H7 (cell line): ENCODE measurements around the gene BHLHE23. TPM values are rescaled to one million over a fixed set of nuclear protein-coding genes. Genes with fewer than 3 reads are reported as not detected.

Experiments used
- DNase-seq: peaks from one replicate; pipeline ENCODE4 v3.0.0; 2012
- H3K27me3 ChIP-seq: 2 replicates; pipeline ENCODE4 v1.6.0; 2011; ENCODE audit warnings: mild to moderate bottlenecking, low read length; ENCODE audit not compliant: control insufficient read depth, insufficient read depth
- H3K36me3 ChIP-seq: replicated peaks from 2 replicates; pipeline ENCODE4 v1.5.1; 2011; ENCODE audit warnings: low read length; ENCODE audit not compliant: control insufficient read depth, insufficient read depth
- H3K4me3 ChIP-seq: 2 replicates; pipeline ENCODE4 v1.5.1; 2011; ENCODE audit warnings: low read depth, mild to moderate bottlenecking, control low read depth, low read length, moderate library complexity; ENCODE audit not compliant: insufficient read depth
- total RNA-seq: library from RNA; depleted of rRNA; stranded (reverse); fragments of >200 nt; shearing (Covaris generic); gene quantifications from 2 replicates; pipeline ENCODE4 v1.2.3, GENCODE V29; 2014

BHLHE23 gene
- total RNA-seq, 1 experiment from 2014 or later, result 2.1 TPM

GRCh38 chr20:63013207-63013606 is 6.4 kb upstream of the BHLHE23 start:
- H3K36me3 ChIP-seq, result no peaks in the 10 kb centered on the region
- no peak for DNase-seq
- no peak overlapping the region for H3K4me3 ChIP-seq
- H3K27me3 ChIP-seq, result peaks cover 17% of the 10 kb centered on the region

DNA sequence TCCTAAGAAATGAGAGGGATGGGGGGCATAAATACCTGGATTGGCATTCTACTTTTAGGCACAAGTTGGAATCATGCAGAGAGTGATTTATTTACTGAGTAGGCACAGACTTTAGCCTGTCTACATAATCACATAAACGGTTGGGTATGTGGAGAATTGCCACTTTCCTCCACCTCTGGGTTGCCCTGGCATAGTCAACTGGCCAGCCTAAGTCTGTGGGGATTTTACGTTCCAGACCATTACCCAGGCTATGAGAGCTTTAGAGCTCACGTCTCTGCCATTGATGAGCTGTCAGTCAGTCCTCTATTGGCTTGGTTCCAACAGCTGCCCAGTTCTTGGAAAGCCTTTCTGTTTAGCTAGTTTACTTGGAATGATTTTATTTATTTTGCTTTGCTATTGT is 5.0 kb upstream of the BHLHE23 start:
- H3K27me3 ChIP-seq, result peaks cover 31% of the 10 kb centered on the region
- no peaks in the 10 kb centered on the region for H3K36me3 ChIP-seq
- no peak overlapping the region for H3K4me3 ChIP-seq

DNA sequence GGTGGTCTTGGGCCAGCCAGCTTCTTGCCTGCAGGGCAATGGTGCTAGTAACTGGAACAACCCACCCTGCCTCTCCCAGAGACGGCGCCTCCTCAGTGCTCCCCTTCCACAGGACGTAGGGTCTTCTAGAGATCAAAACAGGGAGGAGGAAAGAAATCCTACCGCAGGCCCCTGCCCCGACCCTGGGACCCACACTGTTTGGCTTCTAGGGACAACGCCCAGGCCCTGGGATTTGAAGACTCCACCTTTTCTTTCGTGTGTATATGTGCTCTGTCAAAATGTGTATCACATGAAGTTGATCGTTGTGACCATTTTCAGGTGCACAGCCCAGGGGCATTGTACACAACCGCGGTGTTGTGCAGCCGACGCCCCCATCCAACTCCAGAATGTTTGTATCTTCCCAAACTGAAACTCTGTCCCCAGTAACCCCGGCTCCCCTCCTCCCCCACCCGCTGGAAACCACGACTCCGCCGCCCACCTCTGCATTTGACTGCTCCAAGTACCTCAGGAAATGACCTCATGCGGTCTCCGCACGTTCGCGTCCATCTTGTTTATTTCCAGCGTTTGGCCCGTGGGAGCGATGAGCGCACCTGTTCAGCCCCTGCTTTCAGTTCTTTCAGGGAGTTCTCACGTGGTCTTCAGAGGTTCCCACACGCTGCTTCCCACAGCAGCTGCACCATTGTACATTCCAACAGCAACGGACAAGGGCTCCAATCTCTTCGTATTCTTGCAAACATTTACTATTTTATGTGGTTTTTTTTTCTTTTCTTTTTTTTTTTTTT is 3.4 kb upstream of the BHLHE23 start:
- H3K27me3 ChIP-seq, result peaks cover 47% of the 10 kb centered on the region

More for the DNA sequence above, 5.0 kb upstream of the BHLHE23 start:
- DNase-seq, result no peak

GRCh38 chr20:63009045-63009961 is 2.5 kb upstream of the BHLHE23 start:
- Histone ChIP-seq H3K4me3 (peak overlapping the region; percentile 5; the same call in 1 of the 2 replicates), H3K27me3 (peaks cover 54% of the 10 kb centered on the region), H3K36me3 (no peaks in the 10 kb centered on the region)
- peak; percentile 98 for DNase-seq

More for the DNA sequence above, 3.4 kb upstream of the BHLHE23 start:
- no peaks in the 10 kb centered on the region for H3K36me3 ChIP-seq
- peak; percentile 75 for DNase-seq
- no peak overlapping the region for H3K4me3 ChIP-seq

DNA sequence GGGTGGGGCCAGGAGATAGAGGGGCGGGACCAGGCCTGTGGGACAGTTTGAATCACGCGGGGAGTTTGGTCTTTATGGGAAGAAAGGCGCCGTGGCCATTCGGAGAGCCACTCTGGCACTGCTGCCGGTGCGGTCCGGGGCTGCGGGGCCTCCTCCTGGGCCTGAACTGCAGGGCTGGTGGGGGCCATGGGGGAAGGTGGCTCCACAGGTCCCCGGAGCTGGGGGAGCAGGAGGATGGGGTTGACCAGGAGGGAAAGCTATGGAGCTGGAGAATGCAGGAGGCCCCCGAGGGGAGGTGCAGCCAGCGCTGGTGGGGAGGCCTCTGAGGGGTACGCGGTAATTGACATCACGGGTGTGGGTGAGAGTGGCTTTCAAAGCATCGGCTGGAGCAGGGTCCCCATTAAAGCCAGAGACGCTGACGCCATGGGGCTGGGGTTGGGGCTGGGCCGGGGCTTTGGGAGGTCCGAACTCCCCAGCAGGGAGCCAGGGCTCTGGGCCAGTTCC is 1.8 kb upstream of the BHLHE23 start:
- peaks cover 61% of the 10 kb centered on the region for H3K27me3 ChIP-seq
- H3K4me3 ChIP-seq, result peak overlapping the region; percentile 5; the same call in 1 of the 2 replicates
- H3K36me3 ChIP-seq, result no peaks in the 10 kb centered on the region
- DNase-seq, result no peak

DNA sequence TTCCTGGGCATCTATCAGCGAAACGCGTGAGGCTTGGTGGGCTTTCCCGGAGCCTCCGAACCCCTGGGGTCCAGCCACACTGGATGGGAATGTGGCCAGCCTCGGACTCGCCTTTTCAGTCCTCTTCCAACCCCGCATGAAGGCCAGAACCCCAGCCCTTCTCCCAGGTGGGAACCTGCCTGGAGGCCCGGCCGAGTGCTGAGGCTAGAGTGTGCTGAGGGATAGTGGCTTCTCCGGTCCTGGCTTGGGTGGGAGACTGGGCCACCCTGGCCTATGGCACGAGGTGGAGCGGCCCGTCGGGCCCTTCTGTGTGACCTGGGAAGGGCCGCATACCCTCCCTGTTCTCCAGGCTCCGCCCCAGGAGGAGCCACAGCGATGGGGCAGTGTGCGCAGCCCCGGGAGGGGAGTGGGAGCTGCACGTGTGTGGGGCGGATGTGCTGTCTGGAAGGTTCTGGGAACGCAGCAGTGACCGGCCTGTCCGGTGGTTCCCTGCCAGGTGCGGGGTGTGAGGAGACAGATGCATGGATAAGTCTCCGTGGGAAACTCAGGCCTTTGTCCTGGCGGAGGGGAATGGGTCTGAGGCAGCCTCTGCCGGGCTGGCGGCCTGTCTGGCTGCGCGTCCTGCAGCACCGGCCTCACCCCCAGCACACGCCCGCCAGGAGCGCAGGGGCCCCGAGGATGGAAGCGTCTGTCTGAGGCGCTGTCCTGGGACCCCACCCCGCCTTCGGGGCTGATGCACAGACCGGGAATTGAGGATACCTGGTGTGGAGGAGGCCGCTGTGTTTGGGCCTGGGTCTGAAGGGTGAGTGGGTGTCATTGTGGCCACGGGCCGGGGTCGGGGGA is 1.1 kb upstream of the BHLHE23 start:
- no peaks in the 10 kb centered on the region for H3K36me3 ChIP-seq
- peaks cover 66% of the 10 kb centered on the region for H3K27me3 ChIP-seq
- peak; percentile 87 for DNase-seq
- H3K4me3 ChIP-seq, result peak overlapping the region; percentile 40; the same call in 1 of the 2 replicates

- H3K4me3 ChIP-seq, result peak overlapping the region; percentile 40
- peak; percentile 81 for DNase-seq
Observed at GRCh38 chr20:63007360-63007645, 539 bp upstream of the BHLHE23 start.

DNA sequence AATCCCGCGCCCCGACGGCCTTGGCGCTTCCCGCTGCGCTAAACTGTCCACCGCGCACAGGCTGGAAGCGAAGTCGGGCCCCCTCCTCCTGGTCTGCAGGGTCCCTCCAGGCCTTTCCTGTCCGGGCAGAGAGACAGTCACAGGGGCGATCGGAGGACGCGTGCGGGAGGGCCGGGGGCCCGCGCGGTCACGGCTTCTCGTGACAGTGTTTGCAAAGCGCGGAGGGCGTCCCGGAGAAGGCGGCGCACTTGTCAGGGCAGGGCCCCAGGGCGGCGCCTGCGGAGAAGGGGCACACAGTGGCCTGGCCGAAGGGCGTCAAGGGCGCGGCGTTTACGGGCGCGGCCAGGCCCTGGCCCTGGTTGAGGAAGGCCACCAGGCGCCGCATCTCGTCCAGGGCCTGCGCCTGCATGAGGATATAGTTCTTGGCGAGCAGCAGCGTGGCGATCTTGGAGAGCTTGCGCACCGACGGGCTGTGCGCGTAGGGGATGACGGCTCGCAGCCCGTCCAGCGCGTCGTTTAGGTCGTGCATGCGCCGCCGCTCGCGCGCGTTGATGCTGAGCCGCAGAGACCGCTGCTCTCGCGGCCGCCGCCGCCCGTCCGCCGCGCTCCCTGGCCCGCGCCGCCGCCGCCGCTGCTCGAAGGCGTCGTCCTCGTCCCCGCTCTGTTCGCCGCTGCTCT is 763 bp downstream of the BHLHE23 start:
- Histone ChIP-seq H3K4me3 (peak overlapping the region; percentile 5; the same call in 1 of the 2 replicates), H3K36me3 (no peaks in the 10 kb centered on the region), H3K27me3 (peaks cover 66% of the 10 kb centered on the region)
- peak; percentile 85 for DNase-seq

More at GRCh38 chr20:63007360-63007645, 539 bp upstream of the BHLHE23 start:
- Histone ChIP-seq H3K27me3 (peaks cover 66% of the 10 kb centered on the region), H3K36me3 (no peaks in the 10 kb centered on the region)

DNA sequence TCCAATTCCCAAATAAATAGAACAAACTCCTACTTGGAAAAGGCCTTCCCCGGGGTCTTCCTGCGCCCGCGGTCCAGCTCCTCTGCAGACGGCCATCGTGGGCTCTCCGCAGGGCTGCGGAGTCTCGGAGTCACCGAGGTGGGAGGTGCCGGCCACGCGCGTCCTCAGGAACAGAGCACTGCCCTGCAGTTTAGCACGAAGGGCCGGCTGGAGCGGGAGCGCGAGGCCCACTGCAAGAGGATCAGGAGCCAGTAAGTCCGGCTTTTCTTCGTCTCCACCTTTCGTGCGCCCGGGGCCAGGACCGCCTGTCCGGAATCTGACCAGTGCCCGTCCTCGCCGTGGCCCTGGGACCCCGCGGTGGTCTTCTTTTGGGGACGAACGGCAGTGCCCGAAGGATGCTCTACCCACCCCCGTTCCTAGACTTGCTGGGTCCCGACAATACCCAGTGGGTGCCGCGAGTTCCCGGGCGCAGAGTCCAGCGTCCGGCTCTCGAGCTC is 1.4 kb downstream of the BHLHE23 start:
- peak; percentile 84 for DNase-seq
- Histone ChIP-seq H3K36me3 (no peaks in the 10 kb centered on the region), H3K27me3 (peaks cover 66% of the 10 kb centered on the region), H3K4me3 (no peak overlapping the region; the same call in 1 of the 2 replicates)

GRCh38 chr20:63004607-63005364 is 2.0 kb downstream of the BHLHE23 start:
- Histone ChIP-seq H3K4me3 (peak overlapping the region; percentile 8; the same call in 1 of the 2 replicates), H3K36me3 (no peaks in the 10 kb centered on the region), H3K27me3 (peaks cover 62% of the 10 kb centered on the region)
- DNase-seq, result peak; percentile 87

DNA sequence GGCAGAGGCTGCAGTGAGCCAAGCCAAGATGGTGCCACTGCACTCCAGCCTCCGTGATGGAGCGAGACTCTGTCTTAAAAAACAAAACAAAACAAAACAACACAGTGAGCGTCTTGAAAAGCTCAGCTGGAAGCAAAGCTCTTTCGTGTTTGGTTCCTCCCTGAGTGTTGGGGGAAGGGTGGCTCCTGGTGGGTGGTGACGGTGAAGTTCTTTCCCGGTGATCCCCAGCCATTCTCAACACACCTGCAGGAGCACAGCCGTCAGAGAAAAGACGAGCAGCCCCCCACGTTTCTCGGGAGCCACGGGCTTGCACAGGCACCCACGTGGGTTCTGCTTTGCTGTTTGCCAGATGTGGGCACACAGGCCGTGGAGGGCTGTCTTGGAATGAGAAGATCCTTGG is 3.2 kb downstream of the BHLHE23 start:
- H3K27me3 ChIP-seq, result peaks cover 54% of the 10 kb centered on the region
- H3K36me3 ChIP-seq, result no peaks in the 10 kb centered on the region
- H3K4me3 ChIP-seq, result no peak overlapping the region
- peak; percentile 88 for DNase-seq

- no peak for DNase-seq
Observed at GRCh38 chr20:63002511-63002910, 4.3 kb downstream of the BHLHE23 start.

DNA sequence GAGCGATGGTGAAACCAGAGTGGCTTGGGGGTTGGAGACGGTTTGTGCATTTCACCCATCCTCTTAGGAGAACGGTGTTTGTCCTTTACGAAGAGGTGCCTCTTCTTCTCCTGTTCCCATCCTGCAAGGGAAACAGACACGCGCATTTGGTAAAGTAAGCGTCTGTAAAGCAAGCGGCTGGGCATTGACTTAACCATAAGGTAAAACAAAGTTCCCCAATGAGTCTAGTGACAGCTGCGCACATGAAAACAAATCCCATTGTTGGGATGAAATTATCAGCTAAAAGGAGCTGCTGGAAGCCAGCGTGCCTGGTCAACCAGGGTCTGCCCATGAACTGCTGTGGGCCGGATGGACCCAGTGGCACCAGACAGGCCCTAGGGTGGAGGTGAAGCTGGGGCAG is 5.8 kb downstream of the BHLHE23 start:
- peaks cover 28% of the 10 kb centered on the region for H3K27me3 ChIP-seq
- no peak overlapping the region for H3K4me3 ChIP-seq
- DNase-seq, result no peak

More at GRCh38 chr20:63002511-63002910, 4.3 kb downstream of the BHLHE23 start:
- Histone ChIP-seq H3K27me3 (peaks cover 43% of the 10 kb centered on the region), H3K36me3 (no peaks in the 10 kb centered on the region; the same call in 1 of the 2 replicates), H3K4me3 (no peak overlapping the region)

More for the DNA sequence above, 5.8 kb downstream of the BHLHE23 start:
- H3K36me3 ChIP-seq, result no peaks in the 10 kb centered on the region; the same call in 1 of the 2 replicates
